AG09309 (cell line): Measurements from ENCODE around the gene CYFIP2.

Experiments
- DNase-seq: peaks from one replicate; pipeline ENCODE4 v3.0.0-alpha.2; 2010; ENCODE audit warnings: low read depth
- H3K4me3 ChIP-seq: 2 replicates; pipeline ENCODE4 v1.5.1; 2011; ENCODE audit warnings: mild to moderate bottlenecking, low read depth, low read length, moderate library complexity; ENCODE audit not compliant: control insufficient read depth
- TF ChIP-seq, protein P1 (sequence below): IDR thresholded peaks from 2 replicates; pipeline ENCODE4 v1.5.1; 2011; ENCODE audit warnings: mild to moderate bottlenecking, low read depth, low read length, inconsistent platforms; ENCODE audit not compliant: insufficient read depth, control insufficient read depth; ENCODE audit errors: missing control alignments

Gene CYFIP2

DNA sequence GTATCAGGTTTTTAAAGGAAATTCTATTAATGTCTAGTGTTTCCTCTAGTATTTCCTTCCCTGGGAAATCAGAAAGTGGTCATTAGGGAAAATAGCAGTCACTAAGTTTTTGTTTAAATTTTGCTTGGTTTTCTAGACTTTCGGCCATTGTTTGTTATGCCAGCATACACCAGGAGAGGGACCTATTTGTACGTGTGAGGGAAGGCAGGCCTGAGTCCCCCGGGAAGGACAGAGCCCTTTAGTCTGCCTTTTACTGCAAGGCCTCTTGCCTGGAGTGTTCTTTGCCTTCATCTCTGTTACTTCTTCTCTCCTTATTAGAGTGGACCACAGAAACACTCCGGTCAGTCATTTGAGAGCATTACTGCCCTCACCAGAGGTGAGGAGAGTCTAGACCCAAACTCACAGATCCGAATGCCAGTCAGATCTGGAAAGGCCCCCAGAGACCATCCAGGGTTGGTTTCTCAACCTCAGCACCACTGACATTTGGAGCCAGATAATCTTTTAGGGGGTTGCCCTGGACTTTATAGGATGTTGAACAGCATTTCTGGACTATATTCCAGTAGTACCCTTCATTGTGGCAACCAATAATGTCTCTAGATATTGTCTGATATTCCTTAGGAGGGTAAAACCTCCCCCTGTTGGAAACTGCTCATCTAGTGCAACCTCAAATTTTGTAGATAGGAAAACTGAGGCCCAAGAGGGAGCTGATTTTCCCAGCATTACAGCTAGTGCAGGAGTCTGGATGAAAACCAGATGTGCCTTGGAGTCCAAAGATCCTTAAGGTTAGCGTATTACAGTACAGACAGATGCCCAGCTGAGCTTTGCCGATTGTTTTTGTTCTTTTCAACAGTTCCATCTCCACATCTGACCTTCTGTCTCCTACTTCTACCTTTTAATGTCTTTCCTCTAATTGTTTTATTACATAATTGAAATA lies 101.1 kb downstream of the CYFIP2 start:
- no peak overlapping the region for H3K4me3 ChIP-seq
- TF ChIP-seq, protein P1, sequence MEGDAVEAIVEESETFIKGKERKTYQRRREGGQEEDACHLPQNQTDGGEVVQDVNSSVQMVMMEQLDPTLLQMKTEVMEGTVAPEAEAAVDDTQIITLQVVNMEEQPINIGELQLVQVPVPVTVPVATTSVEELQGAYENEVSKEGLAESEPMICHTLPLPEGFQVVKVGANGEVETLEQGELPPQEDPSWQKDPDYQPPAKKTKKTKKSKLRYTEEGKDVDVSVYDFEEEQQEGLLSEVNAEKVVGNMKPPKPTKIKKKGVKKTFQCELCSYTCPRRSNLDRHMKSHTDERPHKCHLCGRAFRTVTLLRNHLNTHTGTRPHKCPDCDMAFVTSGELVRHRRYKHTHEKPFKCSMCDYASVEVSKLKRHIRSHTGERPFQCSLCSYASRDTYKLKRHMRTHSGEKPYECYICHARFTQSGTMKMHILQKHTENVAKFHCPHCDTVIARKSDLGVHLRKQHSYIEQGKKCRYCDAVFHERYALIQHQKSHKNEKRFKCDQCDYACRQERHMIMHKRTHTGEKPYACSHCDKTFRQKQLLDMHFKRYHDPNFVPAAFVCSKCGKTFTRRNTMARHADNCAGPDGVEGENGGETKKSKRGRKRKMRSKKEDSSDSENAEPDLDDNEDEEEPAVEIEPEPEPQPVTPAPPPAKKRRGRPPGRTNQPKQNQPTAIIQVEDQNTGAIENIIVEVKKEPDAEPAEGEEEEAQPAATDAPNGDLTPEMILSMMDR = peak; percentile 80
- DNase-seq = peak; percentile 58

DNA sequence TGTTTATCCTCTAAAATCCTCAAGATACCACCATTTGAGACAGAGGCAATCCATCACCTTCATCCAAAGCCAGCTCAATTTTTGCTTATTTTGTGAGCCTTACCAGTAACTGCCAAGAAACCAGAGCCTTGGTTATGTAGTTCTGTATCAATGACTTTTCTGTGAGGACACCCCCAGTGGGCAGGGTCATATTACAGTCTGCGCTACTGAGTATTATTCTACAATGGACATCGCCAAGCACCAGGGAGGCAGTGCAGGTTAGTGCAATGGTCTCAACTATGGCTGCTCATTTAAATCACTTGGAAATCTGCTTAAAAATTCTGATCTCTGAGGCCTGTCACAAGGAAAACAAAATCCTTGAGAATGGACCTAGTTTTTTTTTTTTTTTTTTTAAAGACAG lies 103.6 kb downstream of the CYFIP2 start:
- TF ChIP-seq, protein P1 = no peak
- no peak for DNase-seq

DNA sequence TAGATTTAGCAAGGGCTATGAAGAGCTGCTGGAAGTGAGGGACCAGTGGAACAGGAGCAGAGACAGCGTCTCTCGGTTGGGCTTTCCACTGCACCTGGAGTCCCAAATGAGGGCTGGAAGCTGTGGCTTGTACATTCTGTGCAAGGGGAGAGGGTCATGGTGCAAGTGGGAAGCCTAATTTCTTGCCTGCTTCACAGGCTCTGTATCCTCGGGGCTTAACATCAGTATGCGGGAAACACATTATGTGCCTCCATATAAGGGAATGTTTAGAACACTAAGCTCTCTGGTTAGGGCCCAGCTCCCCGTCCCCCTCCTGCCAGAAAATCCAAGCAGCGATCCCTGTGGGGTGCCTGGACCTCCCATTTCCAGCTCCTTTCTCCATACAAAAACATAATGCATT lies 105.0 kb downstream of the CYFIP2 start:
- TF ChIP-seq, protein P1 = no peak
- H3K4me3 ChIP-seq = no peak overlapping the region
- no peak for DNase-seq

More for the DNA sequence above, 103.6 kb downstream of the CYFIP2 start:
- H3K4me3 ChIP-seq = no peak overlapping the region

DNA sequence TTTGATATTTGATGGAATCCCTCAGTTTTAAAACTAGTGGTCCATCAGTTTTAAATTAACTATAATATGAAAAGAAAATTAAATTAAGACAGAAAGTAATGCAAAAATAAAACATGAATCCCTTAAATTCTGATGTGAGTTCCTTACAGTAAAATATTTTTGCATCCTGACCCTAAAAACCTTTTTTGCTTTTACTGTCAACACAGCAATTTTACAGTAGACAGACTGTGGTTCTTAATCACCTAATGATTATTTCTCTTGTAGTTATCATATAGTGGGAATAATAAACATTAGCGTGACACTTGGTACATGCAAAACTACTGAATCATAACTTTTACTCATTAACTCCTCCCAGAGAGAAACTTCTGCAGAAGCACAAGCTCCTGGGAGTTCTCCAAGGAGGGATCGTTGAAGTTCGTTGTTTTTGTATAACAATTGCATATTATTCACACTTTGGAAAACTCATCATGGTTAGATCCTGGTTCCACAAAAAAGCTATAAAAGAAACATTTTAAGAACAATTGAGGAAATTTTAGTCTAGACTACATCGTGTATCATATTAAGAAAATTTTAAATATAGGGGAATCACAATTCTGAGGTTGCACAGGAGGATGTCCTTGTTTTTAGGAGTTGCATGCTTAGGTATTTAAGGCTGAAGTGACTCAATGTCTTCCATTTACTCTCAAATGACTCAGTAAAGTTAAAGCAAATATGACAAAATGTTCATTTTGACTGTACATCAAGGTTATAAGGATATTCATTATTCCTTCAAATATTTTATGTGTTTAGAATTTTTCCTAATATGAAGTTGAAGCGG lies 105.9 kb downstream of the CYFIP2 start:
- H3K4me3 ChIP-seq = no peak overlapping the region
- TF ChIP-seq, protein P1 = no peak

DNA sequence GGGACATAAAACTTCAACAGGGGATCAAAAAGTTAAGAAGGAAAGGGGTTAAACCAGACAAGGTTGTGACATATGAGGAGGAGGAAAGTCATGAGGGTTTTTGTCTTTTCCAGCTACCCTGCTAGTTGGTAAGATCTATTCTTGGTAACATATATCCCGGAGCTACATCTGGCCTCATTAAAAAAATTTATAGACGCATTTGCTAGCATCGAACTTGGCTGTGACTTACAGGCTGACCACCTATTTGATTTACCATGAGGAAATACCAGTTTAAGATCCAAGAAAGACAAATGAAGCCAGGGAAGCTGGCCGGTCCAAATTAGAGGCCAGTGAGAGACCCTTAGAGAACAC lies 106.5 kb downstream of the CYFIP2 start:
- H3K4me3 ChIP-seq = no peak overlapping the region
- DNase-seq = no peak
- TF ChIP-seq, protein P1 = no peak

More for the DNA sequence above, 105.9 kb downstream of the CYFIP2 start:
- DNase-seq = no peak

DNA sequence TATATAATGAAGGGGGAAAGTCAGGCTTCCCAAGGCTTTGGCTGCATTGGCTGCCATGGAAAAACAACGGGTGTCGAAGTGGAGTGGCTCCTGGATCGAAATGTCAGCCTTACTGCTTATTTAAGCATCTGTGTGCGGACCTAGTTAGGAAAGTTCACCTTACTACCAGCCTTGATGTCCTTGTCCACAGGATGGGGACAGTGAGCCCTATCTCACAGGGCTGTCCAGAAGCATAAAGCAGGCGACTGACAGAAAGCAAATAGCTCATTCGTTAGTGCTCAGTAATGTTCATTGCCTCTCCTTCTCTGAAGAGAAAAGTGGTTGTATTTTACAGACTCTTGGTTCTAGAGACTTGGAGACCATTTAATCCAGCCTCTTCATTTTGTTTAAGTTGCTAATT lies 112.6 kb downstream of the CYFIP2 start:
- TF ChIP-seq, protein P1 = no peak

More for the DNA sequence above, 112.6 kb downstream of the CYFIP2 start:
- no peak overlapping the region for H3K4me3 ChIP-seq
- no peak for DNase-seq
